Karpas-422 (cell line): ENCODE results near the gene NUDT9. TPM values are rescaled to one million over a fixed set of nuclear protein-coding genes. Genes with fewer than 3 reads are reported as not detected.
A peak's percentile ranks its signal among the peaks of the same experiment; 100 is the strongest.
"Not testable (repeated sequence)": the region's sequence is repeated elsewhere in the genome, so short reads cannot be mapped to it uniquely, and the experiment has no call there.

Source experiments
- DNase-seq: peaks from one replicate; pipeline ENCODE4 v3.0.0-alpha.2; 2015
- H2AFZ ChIP-seq: fragments of 200-600 bp; sonication (generic); 2 replicates; pipeline ENCODE4 v1.6.1; 2014; ENCODE audit warnings: antibody characterized with exemption, low read length, mixed read lengths
- H3K27ac ChIP-seq: fragments of 200-600 bp; sonication (generic); 2 replicates; pipeline ENCODE4 v1.5.1; 2014; ENCODE audit warnings: mild to moderate bottlenecking, low read length, moderate library complexity
- H3K27me3 ChIP-seq: fragments of 200-600 bp; sonication (generic); 2 replicates; pipeline ENCODE4 v1.6.1; 2014; ENCODE audit warnings: low read length, mixed read lengths
- H3K36me3 ChIP-seq: fragments of 200-600 bp; sonication (generic); 2 replicates; pipeline ENCODE4 v1.6.1; 2014; ENCODE audit warnings: low read length, mixed read lengths; ENCODE audit not compliant: insufficient read depth
- H3K4me1 ChIP-seq: fragments of 200-600 bp; sonication (generic); 2 replicates; pipeline ENCODE4 v1.6.1; 2014; ENCODE audit warnings: mild to moderate bottlenecking, low read length, mixed read lengths
- H3K4me2 ChIP-seq: fragments of 200-600 bp; sonication (generic); 2 replicates; pipeline ENCODE4 v1.6.1; 2014; ENCODE audit warnings: low read length, low read depth, mild to moderate bottlenecking; ENCODE audit not compliant: poor library complexity, severe bottlenecking
- H3K4me3 ChIP-seq: fragments of 200-600 bp; sonication (generic); 2 replicates; pipeline ENCODE4 v1.5.1; 2014; ENCODE audit warnings: mild to moderate bottlenecking, antibody characterized with exemption, low read length, mixed read lengths
- H3K79me2 ChIP-seq: fragments of 200-600 bp; sonication (generic); 2 replicates; pipeline ENCODE4 v1.6.1; 2014; ENCODE audit warnings: mild to moderate bottlenecking, low read length, mixed read lengths
- H3K9ac ChIP-seq: fragments of 200-600 bp; sonication (generic); 2 replicates; pipeline ENCODE4 v1.6.0; 2014; ENCODE audit warnings: low read length
- H3K9me2 ChIP-seq: fragments of 200-600 bp; sonication (generic), shearing (Covaris generic); replicated peaks from 2 replicates; pipeline ENCODE4 v1.6.0; 2014; ENCODE audit warnings: mild to moderate bottlenecking, low read length, moderate library complexity; ENCODE audit not compliant: insufficient read depth
- H3K9me3 ChIP-seq: fragments of 300-700, 200-600 bp; sonication (generic); 2 replicates; pipeline ENCODE4 v1.6.1; 2014; ENCODE audit warnings: low read length, mixed read lengths
- H4K20me1 ChIP-seq: fragments of 200-600 bp; sonication (generic); 2 replicates; pipeline ENCODE4 v1.6.1; 2014; ENCODE audit warnings: mild to moderate bottlenecking, antibody characterized with exemption, low read length, low read depth; ENCODE audit not compliant: insufficient read depth
- total RNA-seq: library from RNA; depleted of rRNA; stranded (reverse); fragments of >200 nt; shearing (Covaris generic); gene quantifications from 2 replicates; pipeline ENCODE4 v1.2.3, GENCODE V29; 2014; ENCODE audit warnings: low replicate concordance

The NUDT9 gene
- total RNA-seq, 1 experiment from 2014 or later, result 18.5 TPM

DNA sequence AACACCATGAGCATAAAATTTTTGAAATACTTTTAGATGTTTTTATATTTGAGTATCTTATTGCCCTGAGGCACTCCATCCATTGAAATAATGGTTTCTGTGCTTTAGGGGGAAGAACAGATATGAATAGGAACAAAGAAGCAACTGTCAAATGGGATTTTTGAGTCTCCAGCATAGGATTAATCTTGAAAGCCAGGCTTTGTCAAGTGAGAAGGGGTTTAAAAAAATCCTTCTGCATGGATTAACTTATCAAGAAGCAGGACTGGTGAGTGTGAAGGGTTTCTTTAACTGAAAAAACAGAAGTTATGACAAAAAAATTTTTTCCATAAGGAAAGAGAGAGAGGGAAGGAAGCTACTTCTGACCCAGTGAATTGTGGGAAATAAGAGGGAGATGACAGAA, 7.6 kb upstream of the NUDT9 start:
- H3K36me3 ChIP-seq, result no peaks in the 10 kb centered on the region
- no peak overlapping the region for H3K9ac ChIP-seq
- no peaks in the 10 kb centered on the region for H4K20me1 ChIP-seq
- H3K79me2 ChIP-seq, result no peaks in the 10 kb centered on the region
- H3K4me2 ChIP-seq, result no peak overlapping the region
- H3K4me3 ChIP-seq, result no peak overlapping the region
- H3K27ac ChIP-seq, result no peak overlapping the region
- H3K27me3 ChIP-seq, result peaks cover 3% of the 10 kb centered on the region; the same call in 1 of the 2 replicates
- DNase-seq, result no peak
- no peaks in the 10 kb centered on the region for H3K9me2 ChIP-seq
- H3K4me1 ChIP-seq, result peaks cover 3% of the 10 kb centered on the region
- no peak overlapping the region for H2AFZ ChIP-seq
- no peaks in the 10 kb centered on the region for H3K9me3 ChIP-seq

DNA sequence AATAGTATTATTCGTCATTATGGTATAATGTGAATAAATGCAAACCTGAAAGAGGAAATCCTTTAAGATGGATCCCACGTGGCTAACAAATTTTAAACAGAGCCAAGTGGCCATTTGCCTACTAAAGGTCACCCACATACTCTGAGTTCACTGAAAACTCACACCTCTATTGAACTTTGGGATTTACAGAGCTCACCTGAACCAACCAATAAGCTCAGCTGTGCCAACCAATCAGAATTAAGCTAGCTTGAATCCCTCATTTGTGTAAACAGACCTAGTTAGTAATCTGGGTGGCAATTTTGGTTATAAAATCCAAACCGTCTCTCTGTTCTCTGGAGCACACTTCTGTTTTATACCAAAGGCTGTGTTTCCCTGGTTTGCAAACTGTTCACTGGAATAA, 5.4 kb upstream of the NUDT9 start:
- no peaks in the 10 kb centered on the region for H3K9me2 ChIP-seq
- no peaks in the 10 kb centered on the region for H4K20me1 ChIP-seq
- H3K9ac ChIP-seq, result no peak overlapping the region
- H3K27ac ChIP-seq, result no peak overlapping the region
- no peaks in the 10 kb centered on the region for H3K9me3 ChIP-seq
- H2AFZ ChIP-seq, result no peak overlapping the region
- H3K4me2 ChIP-seq, result no peak overlapping the region
- no peak for DNase-seq
- H3K4me3 ChIP-seq, result no peak overlapping the region
- peaks cover 3% of the 10 kb centered on the region; the same call in 1 of the 2 replicates for H3K27me3 ChIP-seq
- no peaks in the 10 kb centered on the region for H3K36me3 ChIP-seq
- H3K79me2 ChIP-seq, result peaks cover 3% of the 10 kb centered on the region; the same call in 1 of the 2 replicates
- peaks cover 24% of the 10 kb centered on the region for H3K4me1 ChIP-seq

DNA sequence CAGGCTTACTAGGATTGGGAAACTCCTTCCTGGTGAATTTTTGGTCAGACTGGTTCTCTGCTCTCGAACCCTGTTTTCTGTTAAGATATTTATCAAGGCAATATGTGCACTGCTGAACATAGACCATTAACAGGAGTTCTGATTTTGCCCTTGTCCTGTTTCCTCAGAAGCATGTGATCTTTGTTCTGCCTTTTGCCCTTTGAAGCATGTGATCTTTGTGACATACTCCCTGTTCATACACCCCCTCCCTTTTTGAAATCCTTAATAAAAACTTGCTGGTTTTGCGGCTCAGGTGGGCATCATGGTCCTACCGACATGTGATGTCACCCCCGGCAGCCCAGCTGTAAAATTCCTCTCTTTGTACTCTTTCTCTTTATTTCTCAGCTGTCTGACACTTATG, 4.0 kb upstream of the NUDT9 start:
- Histone ChIP-seq H3K79me2 (peaks cover 14% of the 10 kb centered on the region), H3K4me1 (peaks cover 24% of the 10 kb centered on the region)
- not testable (repeated sequence) for H3K4me3 ChIP-seq, H3K27ac ChIP-seq, H4K20me1 ChIP-seq, H3K27me3 ChIP-seq, H3K9me3 ChIP-seq, H3K4me2 ChIP-seq, DNase-seq, H3K9me2 ChIP-seq, H3K9ac ChIP-seq, H2AFZ ChIP-seq, H3K36me3 ChIP-seq

- Histone ChIP-seq H2AFZ (no peak overlapping the region), H3K4me3 (no peak overlapping the region)
Measured at GRCh38 chr4:87419578-87420249, 2.7 kb upstream of the NUDT9 start.

GRCh38 chr4:87420276-87420830, 2.0 kb upstream of the NUDT9 start:
- peaks cover 34% of the 10 kb centered on the region for H3K79me2 ChIP-seq
- H3K4me2 ChIP-seq, result no peak overlapping the region
- no peak for DNase-seq

More at GRCh38 chr4:87419578-87420249, 2.7 kb upstream of the NUDT9 start:
- Histone ChIP-seq H3K9me2 (no peaks in the 10 kb centered on the region), H3K36me3 (no peaks in the 10 kb centered on the region), H3K27ac (no peak overlapping the region), H3K9me3 (no peaks in the 10 kb centered on the region), H3K9ac (no peak overlapping the region), H4K20me1 (no peaks in the 10 kb centered on the region), H3K27me3 (no peaks in the 10 kb centered on the region), H3K79me2 (peaks cover 27% of the 10 kb centered on the region), H3K4me2 (no peak overlapping the region), H3K4me1 (peaks cover 37% of the 10 kb centered on the region)
- no peak for DNase-seq

DNA sequence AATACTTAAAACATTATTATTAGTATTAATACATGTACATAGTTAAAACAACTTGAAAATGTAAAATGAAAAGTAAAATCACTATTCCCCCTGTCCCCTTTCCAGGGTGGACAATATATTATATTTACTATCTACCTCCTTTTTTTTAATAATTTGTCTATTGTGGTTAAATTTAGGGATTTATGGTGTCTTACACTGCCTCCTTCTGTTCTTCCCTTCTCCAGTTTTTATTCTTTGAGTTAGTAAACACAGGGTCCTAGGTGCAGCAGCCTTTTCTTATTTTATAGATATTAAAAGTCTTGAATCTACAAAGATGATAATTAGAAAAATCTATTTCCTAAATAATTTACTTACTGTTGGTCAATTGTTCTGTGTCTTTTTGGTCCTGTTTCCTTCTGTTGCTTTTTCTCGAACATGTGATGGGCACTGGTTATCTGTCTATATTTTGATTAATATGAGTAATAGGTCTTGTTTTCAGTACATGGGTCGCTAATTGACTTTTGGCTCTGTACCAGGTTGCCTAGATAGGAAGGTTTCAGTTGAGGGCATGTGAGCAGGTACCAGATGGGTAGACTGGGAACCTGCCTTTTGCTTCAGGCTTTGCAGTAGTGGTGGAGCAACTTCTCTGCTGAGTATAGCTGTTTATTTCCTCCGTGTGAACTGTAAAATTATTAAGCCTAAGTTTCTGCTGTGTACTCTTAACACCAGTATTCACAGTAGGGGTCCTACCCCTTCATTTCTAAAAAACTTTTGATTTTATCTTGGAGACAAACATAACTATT, 1.1 kb downstream of the NUDT9 start:
- Histone ChIP-seq H3K27ac (peak overlapping the region; percentile 74; the same call in 1 of the 2 replicates), H3K36me3 (no peaks in the 10 kb centered on the region), H3K9ac (peak overlapping the region; percentile 84), H3K4me1 (peaks cover 56% of the 10 kb centered on the region), H3K79me2 (peaks cover 65% of the 10 kb centered on the region), H3K4me2 (peak overlapping the region; percentile 91), H3K9me3 (no peaks in the 10 kb centered on the region), H2AFZ (no peak overlapping the region), H3K27me3 (no peaks in the 10 kb centered on the region), H4K20me1 (no peaks in the 10 kb centered on the region), H3K9me2 (no peaks in the 10 kb centered on the region), H3K4me3 (peak overlapping the region; percentile 90)
- DNase-seq, result peak; percentile 66

More at GRCh38 chr4:87420276-87420830, 2.0 kb upstream of the NUDT9 start:
- no peaks in the 10 kb centered on the region for H3K36me3 ChIP-seq
- H3K4me1 ChIP-seq, result peaks cover 40% of the 10 kb centered on the region
- H3K9ac ChIP-seq, result no peak overlapping the region
- no peaks in the 10 kb centered on the region for H3K27me3 ChIP-seq
- no peaks in the 10 kb centered on the region for H4K20me1 ChIP-seq
- no peak overlapping the region for H3K27ac ChIP-seq
- no peak overlapping the region for H2AFZ ChIP-seq
- H3K9me2 ChIP-seq, result no peaks in the 10 kb centered on the region
- no peak overlapping the region for H3K4me3 ChIP-seq
- H3K9me3 ChIP-seq, result no peaks in the 10 kb centered on the region

DNA sequence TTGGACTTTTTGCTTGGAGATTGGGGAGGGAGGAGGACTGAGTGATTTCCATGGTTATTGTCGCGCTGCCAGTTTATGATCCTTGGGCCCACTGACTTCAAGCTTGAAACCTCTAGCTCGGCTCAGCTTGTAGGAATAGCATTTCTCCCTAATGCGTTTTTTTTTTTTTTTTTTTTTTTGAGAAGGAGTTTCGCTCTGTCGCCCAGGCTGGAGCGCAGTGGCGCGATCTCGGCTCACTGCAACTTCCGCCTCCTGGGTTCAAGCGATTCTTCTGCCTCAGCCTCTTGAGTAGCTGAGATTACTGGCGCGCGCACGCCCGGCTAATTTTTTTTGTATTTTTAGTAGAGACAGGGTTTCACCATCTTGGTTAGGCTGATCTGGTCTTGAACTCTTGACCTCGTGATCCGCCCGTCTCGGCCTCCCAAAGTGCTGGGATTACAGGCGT, 1.7 kb downstream of the NUDT9 start:
- not testable (repeated sequence) for H3K27ac ChIP-seq, H2AFZ ChIP-seq, H3K27me3 ChIP-seq, H3K36me3 ChIP-seq, H3K9me3 ChIP-seq, H4K20me1 ChIP-seq, H3K9me2 ChIP-seq, DNase-seq
- Histone ChIP-seq H3K4me3 (peak overlapping the region; percentile 90), H3K9ac (peak overlapping the region; percentile 84), H3K79me2 (peaks cover 71% of the 10 kb centered on the region), H3K4me1 (peaks cover 56% of the 10 kb centered on the region), H3K4me2 (peak overlapping the region; percentile 91)

DNA sequence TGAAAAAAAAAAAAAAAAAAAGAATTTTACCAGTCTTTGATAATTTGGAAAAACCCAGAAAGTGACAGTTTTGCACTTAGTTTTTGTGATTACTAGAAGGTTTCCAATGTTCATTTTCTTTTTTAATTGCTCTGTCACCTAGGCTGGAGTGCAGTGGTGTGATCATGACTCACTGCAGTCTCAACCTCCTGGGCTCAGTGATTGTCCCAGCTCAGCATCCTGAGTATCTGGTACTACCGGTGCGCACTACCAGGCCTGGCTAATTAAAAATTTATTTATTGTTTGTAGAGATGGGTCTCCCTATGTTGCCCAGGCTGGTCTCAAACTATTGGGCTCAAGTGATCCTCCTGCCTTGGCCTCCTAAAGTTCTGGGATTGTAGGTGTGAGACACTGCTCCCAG, 3.3 kb downstream of the NUDT9 start:
- Histone ChIP-seq H3K4me1 (peaks cover 44% of the 10 kb centered on the region), H2AFZ (no peak overlapping the region), H3K9me2 (no peaks in the 10 kb centered on the region), H3K27ac (no peak overlapping the region), H3K4me2 (no peak overlapping the region), H3K4me3 (no peak overlapping the region), H3K79me2 (peaks cover 86% of the 10 kb centered on the region), H3K27me3 (no peaks in the 10 kb centered on the region), H3K36me3 (no peaks in the 10 kb centered on the region), H3K9ac (no peak overlapping the region), H4K20me1 (no peaks in the 10 kb centered on the region), H3K9me3 (no peaks in the 10 kb centered on the region)
- no peak for DNase-seq
